GM12878 (cell line): ENCODE measurements around the gene TMEM14C.

Experiments used
- BCLAF1 ChIP-seq: fragments of 450-650 bp; IDR thresholded peaks from 2 replicates; pipeline ENCODE4 v1.6.1; 2017; ENCODE audit warnings: antibody characterized with exemption, mild to moderate bottlenecking, moderate library complexity
- ESRRA ChIP-seq: IDR thresholded peaks from 2 replicates; pipeline ENCODE4 v1.6.1; 2012; ENCODE audit warnings: mild to moderate bottlenecking, low read length, improper control_type of control experiment
- NFXL1 ChIP-seq: fragments of 450-650 bp; IDR thresholded peaks from 2 replicates; pipeline ENCODE4 v1.6.1; 2017; ENCODE audit warnings: antibody characterized with exemption, mild to moderate bottlenecking, borderline replicate concordance
- NFYB ChIP-seq: IDR thresholded peaks from 2 replicates; pipeline ENCODE4 v1.6.1; 2011; ENCODE audit warnings: low read depth, mild to moderate bottlenecking, low read length, improper control_type of control experiment, moderate library complexity; ENCODE audit not compliant: insufficient read depth
- POLR2A ChIP-seq: IDR thresholded peaks from 2 replicates; pipeline ENCODE4 v1.6.1; 2011; ENCODE audit warnings: low read depth, mild to moderate bottlenecking, low read length
- SUZ12 ChIP-seq: fragments of 200-600 bp; sonication (generic); IDR thresholded peaks from one replicate; pipeline ENCODE4 v1.6.1; 2018; ENCODE audit warnings: antibody characterized with exemption, mild to moderate bottlenecking; ENCODE audit not compliant: unreplicated experiment
- TF ChIP-seq, protein P1 (sequence below), 3 experiments: IDR thresholded peaks in 2 of 3; conservative IDR thresholded peaks in 1 of 3; 2 replicates each; pipeline ENCODE4 v1.5.1; 2011; ENCODE audit warnings: low read depth in 3 of 3, low read length in 3 of 3, mild to moderate bottlenecking in 3 of 3, control low read depth in 2 of 3, moderate library complexity in 2 of 3, inconsistent platforms in 1 of 3, mixed read lengths in 1 of 3; ENCODE audit not compliant: control insufficient read depth in 2 of 3, insufficient read depth in 1 of 3; ENCODE audit errors: extremely low read depth in 1 of 3
- TF ChIP-seq, protein P2 (sequence below): fragments of 450-650 bp; IDR thresholded peaks from 2 replicates; pipeline ENCODE4 v1.6.1; 2018; ENCODE audit warnings: mild to moderate bottlenecking, low read depth, moderate library complexity; ENCODE audit not compliant: partially characterized antibody
- TF ChIP-seq, protein P3 (sequence below): IDR thresholded peaks from 2 replicates; pipeline ENCODE4 v1.6.1; 2011; ENCODE audit warnings: low read depth, mild to moderate bottlenecking, low read length, moderate library complexity, borderline replicate concordance; ENCODE audit errors: extremely low read depth

DNA sequence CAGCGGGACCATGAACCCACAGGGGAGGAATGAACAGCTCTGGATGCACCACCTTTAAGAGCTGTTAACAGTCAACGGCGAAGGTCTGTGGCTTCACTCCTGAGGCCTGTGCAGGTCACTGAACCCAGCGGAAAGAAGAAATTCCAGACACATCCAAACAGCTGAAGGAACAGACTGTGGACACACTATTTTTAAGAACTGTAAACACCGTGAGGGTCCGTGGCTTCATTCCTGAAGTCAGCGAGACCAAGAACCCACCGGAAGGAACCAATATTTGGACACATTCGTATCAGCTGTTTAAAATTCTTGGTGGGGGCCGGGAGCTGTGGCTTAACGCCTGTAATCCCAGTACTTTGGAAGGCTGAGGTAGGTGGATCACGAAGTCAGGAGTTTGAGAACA is 19.4 kb downstream of the TMEM14C start:
- TF ChIP-seq NFXL1 (no peak), ESRRA (no peak), SUZ12 (no peak), POLR2A (no peak), NFYB (no peak), BCLAF1 (no peak)
- TF ChIP-seq, protein P1, sequence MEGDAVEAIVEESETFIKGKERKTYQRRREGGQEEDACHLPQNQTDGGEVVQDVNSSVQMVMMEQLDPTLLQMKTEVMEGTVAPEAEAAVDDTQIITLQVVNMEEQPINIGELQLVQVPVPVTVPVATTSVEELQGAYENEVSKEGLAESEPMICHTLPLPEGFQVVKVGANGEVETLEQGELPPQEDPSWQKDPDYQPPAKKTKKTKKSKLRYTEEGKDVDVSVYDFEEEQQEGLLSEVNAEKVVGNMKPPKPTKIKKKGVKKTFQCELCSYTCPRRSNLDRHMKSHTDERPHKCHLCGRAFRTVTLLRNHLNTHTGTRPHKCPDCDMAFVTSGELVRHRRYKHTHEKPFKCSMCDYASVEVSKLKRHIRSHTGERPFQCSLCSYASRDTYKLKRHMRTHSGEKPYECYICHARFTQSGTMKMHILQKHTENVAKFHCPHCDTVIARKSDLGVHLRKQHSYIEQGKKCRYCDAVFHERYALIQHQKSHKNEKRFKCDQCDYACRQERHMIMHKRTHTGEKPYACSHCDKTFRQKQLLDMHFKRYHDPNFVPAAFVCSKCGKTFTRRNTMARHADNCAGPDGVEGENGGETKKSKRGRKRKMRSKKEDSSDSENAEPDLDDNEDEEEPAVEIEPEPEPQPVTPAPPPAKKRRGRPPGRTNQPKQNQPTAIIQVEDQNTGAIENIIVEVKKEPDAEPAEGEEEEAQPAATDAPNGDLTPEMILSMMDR (IDR thresholded peaks at IDR 0.05 in 2 of 3, conservative IDR thresholded peaks at IDR 0.05 in 1 of 3; ENCODE audit: control insufficient read depth in 2 of 3, extremely low read depth in 1 of 3, insufficient read depth in 1 of 3, low read depth in 3 of 3, low read length in 3 of 3) = no peak
- TF ChIP-seq, protein P2, sequence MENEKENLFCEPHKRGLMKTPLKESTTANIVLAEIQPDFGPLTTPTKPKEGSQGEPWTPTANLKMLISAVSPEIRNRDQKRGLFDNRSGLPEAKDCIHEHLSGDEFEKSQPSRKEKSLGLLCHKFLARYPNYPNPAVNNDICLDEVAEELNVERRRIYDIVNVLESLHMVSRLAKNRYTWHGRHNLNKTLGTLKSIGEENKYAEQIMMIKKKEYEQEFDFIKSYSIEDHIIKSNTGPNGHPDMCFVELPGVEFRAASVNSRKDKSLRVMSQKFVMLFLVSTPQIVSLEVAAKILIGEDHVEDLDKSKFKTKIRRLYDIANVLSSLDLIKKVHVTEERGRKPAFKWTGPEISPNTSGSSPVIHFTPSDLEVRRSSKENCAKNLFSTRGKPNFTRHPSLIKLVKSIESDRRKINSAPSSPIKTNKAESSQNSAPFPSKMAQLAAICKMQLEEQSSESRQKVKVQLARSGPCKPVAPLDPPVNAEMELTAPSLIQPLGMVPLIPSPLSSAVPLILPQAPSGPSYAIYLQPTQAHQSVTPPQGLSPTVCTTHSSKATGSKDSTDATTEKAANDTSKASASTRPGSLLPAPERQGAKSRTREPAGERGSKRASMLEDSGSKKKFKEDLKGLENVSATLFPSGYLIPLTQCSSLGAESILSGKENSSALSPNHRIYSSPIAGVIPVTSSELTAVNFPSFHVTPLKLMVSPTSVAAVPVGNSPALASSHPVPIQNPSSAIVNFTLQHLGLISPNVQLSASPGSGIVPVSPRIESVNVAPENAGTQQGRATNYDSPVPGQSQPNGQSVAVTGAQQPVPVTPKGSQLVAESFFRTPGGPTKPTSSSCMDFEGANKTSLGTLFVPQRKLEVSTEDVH = no peak
- TF ChIP-seq, protein P3, sequence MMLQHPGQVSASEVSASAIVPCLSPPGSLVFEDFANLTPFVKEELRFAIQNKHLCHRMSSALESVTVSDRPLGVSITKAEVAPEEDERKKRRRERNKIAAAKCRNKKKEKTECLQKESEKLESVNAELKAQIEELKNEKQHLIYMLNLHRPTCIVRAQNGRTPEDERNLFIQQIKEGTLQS = no peak
